Hippocampal formation (tissue), 2 donors: ENCODE data around the gene DRAP1.
"Not testable (repeated sequence)": the region's sequence is repeated elsewhere in the genome, so short reads cannot be mapped to it uniquely, and the experiment has no call there.

Experiments used
- DNase-seq, 2 donors: peaks; one replicate each; lab custom pipeline; 2025; lab: John Stamatoyannopoulos, UW

Gene DRAP1

DNA sequence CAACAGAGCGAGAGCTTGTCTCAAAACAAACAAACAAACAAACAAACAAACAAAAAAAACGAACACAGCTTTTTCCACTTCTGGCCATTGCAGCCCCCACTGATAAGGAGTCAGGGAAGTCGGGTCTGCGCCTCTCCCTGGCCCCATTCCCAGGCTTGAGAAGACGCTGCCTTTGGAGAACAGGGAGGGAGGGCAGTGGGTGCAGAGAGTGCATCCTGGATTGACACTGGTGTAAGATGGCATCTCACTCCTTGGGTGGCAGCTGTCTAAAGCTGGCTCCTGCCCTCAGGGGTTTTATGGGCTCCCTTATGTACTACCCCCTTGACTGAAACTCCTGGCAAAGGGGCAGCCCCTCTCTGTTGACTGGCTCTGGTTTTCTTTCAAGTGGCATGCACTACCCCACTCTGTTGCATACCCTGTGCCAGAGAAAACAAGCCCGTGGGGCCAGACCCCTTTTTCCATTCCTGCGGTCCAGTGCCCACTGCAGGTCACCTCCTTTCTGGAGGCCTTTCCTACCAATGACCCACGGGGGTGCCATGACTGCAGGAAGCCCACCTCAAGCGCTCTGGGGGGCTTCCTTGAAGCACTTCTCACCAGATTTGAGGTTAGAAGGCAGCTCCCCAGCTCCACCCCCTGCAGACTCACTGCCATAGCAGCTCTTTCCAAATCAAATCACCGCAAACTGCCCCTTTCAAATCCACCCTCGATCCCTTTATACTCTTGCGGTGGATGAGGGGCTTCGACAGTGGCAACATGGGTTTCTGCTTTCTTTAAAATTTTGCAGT lies 12.7 kb downstream of the DRAP1 start:
- no peak for DNase-seq

DNA sequence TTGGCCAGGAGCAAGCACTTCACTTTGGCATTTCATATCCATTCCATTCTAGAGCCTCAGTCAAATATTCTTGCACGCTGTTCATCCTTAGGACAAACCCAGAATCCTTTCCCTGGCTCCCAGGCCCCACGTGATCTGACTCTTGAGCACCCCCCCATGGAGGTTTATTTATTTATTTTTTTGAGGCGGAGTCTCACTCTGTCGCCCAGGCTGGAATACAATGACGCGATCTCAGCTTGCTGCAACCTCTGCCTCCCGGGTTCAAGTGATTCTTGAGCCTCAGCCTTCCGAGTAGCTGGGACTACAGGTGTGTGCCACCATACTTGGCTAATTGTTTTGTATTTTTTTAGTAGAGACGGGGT lies 13.3 kb downstream of the DRAP1 start:
- no peak for DNase-seq

DNA sequence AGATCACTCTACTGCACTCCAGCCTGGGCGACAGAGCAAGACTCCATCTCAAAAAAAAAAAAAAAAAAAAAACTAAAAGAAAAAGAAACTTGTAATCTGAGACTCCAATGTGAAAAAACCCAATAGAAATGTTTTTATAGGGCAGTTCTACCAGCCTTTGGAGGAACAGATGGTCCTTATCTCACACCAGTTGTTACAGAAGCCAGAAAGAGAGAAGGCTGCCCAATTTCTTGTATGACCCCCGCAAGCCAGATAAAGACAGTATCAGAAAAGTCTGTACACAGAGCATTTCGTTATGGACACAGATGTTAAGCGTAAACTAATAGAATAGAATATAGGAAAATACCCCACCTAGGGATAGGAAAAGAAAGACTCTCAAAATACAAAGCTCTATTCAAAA lies 14.8 kb downstream of the DRAP1 start:
- no peak for DNase-seq

DNA sequence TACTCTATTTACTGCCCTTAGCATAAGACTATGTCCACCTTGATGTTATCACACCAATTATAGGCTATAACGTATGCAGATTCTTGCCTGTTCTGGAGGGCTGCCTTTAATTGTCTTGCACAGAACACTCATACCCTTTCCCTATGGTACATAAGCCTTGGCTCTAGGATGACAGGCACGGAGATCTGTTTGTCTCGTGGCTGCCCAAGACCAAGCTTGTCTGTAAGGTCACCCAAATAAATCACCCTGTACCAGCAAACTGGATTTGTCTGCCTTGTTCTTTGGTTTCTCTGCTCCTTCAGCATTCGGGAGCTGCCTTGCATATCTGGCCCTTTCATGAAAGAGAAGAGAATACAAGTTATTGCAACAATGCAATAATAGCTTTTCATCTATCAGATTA lies 18.5 kb downstream of the DRAP1 start:
- no peak for DNase-seq

DNA sequence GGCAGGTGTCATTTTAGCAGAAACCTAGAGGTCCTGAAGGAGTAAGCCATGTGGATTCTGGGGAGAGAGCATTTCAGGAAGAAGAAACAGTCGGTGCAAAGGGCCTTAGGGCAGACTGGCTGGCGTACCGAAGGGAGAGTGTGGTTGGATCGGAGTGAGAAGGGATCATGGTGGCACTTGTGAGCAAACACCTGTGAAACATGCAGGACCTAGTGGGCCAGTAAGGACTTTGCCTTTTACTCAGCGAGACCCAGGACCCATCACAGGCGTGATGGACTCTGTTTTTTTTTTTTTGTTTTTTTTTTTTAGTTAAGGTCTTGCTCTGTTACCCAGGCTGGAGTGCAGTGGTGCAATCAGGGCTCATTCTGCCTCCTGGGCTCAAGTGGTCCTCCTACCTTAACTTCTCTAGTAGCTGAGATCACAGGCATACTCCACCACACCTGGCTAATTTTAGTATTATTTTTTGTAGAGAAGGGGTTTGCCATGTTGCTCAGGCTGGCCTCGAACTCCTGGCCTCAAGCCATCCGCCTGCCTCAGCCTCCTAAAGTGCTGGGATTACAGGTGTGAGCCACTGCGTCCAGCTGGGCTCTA lies 22.6 kb downstream of the DRAP1 start:
- DNase-seq = no peak

DNA sequence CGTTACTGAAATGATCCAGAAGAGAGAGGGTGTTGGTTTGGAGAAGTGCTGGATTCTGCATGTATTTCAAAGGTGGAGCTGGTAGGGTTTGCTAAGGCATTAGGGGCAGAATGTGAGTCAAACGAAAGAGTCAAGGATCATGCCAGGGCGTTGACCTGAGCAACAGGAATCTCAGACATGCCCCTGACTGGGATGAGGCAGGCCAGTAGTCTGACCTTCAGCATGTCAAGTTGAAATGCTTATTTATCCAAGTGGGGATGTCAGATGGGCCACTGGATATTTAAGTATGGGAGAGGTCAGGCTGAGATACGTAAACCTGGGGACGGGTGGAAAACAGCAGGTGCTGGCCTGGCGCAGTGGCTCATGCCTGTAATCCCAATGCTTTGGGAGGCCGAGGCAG lies 23.3 kb downstream of the DRAP1 start:
- DNase-seq = no peak

DNA sequence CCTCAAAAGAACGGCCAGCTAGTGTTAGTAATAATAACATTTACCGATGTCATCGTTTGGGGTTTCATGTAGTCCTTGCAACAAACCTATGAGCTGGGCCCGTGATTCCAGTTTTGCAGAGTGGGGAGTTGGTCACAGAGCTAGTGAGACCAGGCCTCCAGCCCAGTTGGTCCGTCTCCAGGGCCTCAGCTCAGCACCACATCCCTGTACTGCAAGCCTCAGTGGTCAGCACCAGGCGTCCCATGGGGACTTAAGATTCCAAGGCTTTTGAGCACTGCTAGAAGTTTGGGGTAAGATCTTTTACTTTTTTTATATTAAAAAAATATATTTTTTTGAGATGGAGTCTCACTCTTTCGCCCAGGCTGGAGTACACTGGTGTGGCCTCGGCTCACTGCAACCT lies 25.0 kb downstream of the DRAP1 start:
- no peak for DNase-seq

DNA sequence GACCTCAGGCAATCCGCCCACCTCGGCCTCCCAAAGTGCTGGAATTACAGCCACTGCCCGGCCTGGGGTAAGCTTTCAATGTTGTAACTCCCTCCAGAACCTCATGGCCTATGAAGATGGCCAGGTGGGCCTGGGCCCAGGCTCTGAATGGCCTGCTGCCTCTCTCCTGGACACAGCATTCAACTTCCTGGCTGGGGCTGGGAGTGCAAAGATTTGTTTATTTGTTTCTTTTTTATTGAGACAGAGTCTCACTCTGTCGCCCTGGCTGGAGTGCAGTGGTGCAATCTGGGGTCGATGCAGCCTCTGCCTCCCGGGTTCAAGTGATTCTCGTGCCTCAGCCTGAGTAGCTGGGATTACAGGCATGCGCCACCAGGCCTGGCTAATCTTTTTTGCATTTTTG lies 25.5 kb downstream of the DRAP1 start:
- no peak for DNase-seq

DNA sequence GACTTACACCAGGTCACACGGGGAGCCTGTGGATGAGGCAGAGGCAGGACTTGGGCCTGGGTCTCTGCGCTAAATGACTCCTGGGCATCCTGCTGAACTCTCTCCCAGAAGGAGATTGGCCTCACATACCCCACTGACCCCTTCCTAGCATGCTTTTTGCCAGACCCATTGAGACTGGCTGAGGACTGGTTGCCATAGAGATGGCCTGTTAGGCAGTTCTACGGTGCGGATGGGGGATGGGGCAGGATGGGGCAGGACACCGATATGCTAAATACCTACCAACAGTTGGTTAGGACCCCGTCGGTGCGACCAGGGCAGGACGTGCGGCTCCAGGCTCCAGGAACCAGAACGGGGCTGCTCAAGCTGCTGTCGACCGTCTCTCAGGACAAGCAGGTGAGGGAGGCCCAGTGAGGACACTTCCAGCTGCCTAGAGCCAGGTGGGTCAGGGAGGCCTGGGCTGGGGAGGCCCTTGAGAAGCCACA lies 26.2 kb downstream of the DRAP1 start, which contains the start of gene TSGA10IP:
TSS of gene TSGA10IP (plus strand) at position 51 of the 482 bp plus-strand sequence. CDS start at position 247, 196 bp downstream.
- DNase-seq = no peak

DNA sequence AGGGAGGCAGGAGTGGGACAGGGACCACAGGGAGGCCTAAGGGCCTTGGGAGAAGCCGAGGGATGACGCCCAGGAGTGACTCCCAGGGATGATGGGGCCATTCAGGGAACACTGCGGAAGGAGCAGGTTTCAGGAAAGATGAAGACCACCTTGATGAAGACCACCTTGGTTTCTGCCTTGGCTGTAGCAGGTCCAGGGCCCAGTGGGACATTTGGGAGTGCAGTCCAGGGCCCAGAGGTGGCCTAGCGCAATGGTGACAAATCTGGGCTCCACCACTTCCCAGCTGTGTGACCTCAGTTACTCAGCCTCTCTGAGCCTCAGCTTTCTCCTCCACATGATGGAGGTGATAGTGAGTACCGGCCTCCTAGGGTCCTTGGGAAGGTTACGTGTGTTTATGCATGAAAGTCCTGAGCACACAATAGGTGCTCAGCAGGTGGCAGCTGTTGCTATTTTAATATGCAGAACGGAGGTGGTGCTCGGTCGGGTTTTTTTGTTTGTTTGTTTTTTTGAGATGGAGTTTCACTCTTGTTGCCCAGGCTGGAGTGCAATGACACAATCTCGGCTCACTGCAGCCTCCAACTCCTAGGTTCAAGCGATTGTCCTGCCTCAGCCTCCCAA lies 26.8 kb downstream of the DRAP1 start:
- no peak for DNase-seq

DNA sequence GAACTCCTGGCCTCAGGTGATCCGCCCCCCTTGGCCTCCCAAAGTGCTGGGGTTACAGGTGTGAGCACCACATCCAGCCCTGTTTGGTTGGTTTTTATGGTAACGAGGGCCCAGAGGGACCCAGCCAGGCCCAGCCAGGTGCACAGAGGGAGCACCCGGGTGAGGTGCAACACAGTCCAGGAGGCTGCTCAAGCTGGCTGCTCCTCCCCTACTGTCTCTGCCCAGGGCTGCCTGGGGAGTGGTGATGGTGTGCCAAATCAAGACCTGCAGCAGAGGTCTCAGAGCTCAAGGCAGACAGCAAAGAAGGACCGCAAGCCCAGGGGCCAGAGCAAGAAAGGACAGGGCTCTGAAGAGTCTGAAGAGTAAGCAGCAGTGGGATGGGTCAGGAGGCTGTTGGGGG lies 27.4 kb downstream of the DRAP1 start:
- no peak for DNase-seq

DNA sequence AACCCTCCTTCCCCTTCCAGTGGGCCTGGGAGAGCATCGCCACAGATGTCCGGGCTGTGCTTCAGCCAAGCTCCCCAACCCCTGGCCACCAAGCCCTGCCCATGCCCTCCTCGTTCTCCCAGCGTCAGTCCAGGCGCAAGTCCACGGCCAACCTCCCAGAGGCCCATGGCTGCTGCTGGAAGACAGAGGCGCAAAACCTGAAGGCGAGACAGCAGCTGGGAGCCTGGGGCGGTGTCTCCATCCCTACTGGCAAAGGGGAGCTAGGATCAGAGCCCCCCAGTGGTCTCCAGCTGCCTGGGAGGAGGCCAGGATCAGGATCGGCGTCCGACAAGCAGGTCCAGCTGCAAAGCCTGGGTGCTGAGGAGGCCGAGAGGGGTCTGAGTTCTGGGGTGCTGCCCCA lies 27.9 kb downstream of the DRAP1 start:
- no peak for DNase-seq

DNA sequence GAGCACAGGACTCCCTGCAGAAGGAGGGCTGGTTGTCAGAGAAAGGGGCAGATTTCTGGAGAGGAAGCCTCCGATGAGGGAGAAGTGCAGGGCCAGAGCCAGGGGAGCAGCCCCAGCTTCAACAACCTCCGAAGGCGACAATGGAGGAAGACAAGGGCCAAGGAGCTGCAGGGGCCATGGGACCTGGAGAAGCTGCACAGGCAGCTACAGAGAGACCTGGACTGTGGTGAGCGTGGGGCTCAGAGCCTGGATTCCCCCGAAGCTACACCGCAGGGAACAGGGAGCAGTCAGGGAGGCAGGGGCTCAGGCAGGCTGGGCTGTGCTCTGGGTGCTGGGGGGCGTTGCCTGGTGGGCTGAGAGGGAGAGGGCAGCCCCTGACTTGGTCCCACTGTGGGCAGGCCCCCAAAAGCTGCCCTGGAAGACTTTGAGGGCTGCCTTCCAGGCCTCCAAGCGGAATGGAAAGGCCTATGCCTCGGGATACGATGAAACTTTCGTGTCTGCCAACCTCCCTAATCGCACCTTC lies 28.4 kb downstream of the DRAP1 start:
- DNase-seq = no peak

DNA sequence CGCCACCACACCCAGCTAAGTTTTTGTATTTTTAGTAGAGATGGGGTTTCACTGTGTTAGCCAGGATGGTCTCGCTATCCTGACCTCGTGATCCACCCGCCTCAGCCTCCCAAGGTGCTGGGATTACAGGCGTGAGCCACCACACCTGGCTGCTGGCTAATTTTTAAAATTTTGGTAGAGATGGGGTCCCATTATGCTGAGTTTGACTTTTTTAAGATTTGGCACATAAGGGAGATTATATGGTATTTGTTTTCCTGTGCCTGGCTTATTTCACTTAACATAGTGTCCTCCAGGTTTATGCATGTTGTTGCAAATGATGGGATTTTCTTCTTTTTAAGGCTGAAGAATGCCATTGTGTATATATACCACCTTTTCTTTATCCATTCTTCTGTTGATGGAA lies 31.5 kb downstream of the DRAP1 start:
- not testable (repeated sequence) for DNase-seq

DNA sequence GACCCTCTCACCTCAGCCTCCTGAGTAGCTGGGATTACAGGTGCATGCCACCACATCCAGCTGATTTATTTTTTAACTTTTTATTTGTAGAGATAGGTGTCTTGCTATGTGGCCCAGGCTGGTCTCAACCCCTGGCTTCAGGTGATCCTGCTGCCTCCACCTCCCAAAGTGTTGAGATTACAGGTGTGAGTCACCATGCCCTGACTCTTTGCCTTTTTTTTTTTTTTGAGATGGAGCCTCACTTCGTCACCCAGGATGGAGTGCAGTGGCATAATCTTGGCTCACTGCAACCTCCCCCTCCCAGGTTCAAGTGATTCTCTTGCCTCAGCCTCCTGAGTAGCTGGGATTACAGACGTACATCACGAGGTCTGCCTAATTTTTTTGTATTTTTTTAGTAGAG lies 32.4 kb downstream of the DRAP1 start:
- DNase-seq = not testable (repeated sequence)

DNA sequence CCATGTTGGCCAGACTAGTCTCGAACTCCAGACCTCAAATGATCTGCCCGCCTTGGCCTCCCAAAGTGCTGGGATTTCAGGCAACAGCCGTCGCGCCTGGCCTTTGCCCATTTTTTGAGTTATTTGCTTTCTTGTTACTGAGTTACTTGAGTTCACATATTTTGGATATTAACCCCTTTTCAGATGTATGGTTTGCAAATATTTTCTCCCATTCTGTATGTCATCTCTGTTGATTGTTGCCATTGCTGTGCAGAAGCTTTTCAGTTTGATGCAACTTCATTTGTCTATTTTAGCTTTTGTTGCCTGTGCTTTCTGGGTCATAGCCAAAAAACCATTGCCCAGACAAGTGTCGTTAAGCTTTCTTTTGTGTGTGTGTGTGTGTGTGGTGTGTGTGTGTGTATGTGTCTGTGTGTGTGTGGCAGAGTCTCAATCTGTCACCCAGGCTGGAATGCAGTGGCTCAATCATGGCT lies 32.9 kb downstream of the DRAP1 start:
- DNase-seq = no peak

DNA sequence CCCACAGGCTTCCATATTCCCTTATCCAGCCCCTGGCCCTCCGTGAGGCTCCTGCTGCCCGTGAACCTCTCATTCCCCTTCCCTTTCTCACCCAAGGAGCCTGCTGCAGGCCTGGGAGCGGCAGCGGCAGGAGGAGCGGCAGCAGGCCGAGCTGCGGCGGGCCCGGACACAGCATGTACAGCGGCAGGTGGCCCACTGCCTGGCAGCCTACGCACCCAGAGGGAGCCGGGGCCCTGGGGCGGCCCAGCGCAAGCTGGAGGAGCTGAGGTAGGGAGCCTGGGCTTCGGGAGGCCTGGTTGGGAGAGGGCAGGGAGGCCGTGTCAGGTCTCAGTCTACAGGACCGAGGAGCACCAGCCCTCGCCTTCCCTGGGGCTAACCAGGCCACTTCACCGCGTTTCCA lies 34.2 kb downstream of the DRAP1 start:
- no peak for DNase-seq

DNA sequence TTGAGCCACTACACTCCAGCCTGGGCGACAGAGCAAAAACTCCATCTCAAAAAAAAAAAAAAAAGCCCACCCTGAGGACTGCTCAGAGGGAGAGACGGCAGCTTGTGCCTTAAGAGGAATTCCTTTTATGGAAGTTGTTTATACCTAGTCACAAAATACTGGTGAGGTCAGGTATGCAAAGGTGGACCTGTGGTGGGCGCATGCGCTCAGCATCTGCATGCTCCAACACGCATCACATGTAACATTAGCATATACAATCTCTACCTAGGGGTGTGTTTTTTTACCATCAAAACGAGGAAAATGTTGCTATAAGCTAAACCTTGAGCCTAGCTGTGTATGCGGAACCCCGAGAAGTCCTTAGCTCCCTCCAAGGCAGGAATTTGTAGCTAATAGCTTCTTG lies 35.5 kb downstream of the DRAP1 start:
- DNase-seq = no peak

DNA sequence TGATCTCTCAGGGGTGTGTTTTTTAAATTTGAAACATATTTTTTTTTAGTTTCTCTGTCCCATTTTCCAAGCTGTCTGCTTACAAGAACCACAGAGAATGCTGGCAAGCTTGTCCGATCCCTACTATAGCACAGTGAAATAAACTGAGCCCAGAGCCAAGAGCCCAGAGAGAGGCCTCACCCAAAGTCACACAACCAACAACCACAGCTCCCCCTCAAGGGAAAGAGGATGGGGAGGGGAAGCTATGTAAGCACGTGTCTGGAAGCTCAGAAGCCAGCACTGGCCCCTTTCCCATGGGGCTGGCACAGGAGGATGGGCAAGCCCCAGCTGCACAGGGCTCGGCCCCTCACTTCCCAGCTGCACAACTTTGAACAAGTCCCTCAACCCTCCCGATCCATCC lies 39.1 kb downstream of the DRAP1 start:
- DNase-seq = peak in 1 of 2 donors; percentile 4

DNA sequence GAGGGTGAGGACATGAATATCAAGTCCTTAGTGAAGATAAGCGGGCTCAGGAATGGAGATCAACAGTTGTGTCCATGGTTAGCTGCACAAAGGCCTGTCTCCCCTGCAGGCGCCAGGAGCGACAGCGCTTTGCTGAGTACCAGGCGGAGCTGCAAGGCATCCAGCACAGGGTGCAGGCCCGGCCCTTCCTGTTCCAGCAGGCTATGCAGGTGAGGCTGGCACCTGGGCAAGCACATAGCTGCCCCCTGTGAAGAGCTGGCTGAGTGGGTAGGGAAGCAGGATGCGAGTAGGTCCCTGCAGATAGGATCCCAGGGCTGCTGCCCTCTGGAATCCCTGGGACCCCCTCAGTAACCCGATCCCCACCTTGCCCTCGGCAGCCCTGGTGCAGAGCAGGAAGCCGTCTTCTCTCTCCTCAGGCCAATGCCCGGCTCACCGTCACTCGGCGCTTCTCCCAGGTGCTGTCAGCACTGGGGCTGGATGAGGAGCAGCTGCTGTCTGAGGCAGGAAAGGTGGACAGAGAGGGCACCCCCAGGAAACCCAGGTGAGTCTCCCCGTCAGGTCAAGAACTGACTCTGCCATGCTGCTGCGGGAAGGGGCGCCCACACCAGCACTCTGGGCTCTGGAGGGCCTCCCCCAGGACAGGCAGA lies 39.7 kb downstream of the DRAP1 start:
- DNase-seq = no peak

DNA sequence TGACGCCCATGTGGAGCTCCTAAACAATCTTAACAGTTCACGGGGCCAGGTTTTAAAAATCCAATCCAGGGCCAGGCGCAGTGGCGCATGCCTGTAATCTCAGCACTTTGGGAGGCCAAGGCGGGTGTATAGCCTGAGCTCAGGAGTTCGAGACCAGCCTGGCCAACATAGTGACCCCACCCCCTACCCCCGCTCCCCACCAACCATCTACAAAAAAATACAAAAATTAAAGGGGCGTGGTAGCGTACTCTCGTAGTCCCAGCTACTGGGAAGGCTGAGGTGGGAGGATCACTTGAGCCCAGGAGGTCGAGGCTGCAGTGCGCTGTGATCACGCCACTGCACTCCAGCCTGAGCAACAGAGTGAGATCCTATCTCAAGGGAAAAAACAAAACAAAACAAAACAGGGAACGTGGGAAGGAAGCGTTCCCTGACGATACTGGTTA lies 41.6 kb downstream of the DRAP1 start:
- no peak for DNase-seq
